NCI-H128 (cell line): Measurements from ENCODE around the gene JAZF1.
"Not testable (repeated sequence)": the region's sequence is repeated elsewhere in the genome, so short reads cannot be mapped to it uniquely, and the experiment has no call there.

Experiments used
- DNase-seq: peaks from one replicate; lab custom pipeline; 2025; ENCODE audit not compliant: unreplicated experiment; lab: John Stamatoyannopoulos, UW

The JAZF1 gene

DNA sequence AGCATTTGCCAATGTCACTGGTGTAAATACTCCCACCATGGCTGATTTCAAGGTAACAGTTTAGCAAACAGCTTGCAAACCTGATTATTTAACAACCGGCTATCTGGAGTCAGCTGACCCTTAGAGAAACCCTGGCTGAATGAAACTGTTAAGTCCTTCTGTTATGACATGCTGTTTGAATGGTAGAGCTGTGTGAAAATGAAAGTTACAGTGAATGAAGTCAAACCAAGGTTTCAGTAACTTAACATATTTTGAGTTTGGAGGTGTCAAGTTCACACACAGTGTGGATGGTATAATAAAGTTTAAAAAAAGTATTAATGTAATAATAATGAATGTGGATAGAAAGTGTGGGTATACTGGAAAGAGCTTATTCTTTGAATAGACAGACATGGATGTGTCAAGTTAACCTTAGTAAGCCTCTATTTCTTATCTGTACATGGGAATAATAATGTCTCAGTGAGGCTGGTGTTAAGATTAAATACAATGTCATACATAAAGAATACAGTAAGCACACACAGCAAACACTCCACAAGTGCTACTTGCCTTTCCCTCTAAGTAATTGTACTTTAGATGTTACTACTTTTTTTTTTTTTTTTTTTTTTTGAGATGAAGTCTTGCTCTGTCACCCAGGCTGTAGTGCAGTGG is 290.3 kb downstream of the JAZF1 start:
- DNase-seq, result no peak

DNA sequence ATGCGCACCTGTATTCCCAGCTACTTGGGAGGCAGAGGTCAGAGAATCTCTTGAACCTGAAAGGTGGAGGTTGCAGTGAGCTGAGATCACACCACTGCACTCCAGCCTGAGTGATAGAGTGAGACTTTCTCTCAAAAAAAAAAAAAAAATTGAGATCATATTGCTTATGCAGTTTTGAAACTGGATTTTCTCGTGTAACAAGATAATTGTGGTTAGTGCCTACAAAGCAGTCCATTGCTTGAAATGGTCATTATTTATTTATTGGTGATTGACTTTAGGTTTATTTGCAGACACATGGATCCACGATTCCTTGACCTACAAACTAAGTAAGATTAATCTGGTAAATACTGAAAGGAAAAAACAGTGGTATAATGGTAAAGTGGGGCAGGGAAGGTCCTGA is 290.8 kb downstream of the JAZF1 start:
- DNase-seq, result no peak

- DNase-seq, result no peak
Measured at GRCh38 chr7:27888736-27889135, 291.9 kb downstream of the JAZF1 start.

DNA sequence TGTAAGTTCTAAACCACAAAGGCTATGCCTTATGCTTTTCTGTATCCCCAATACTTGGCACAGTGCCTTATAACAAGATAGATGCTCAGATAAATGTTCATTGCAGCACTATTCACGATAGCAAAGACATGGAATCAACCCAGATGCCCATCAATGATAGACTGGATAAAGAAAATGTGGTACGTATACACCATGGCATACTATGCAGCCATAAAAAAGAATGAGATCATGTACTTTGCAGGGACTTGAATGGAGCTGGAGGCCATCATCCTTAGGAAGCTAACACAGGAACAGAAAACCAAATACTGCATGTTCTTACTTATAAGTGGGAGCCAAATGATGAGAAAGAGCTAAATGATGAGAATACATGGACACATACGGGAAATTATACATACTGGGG is 293.9 kb downstream of the JAZF1 start:
- not testable (repeated sequence) for DNase-seq

- DNase-seq, result no peak
Measured at GRCh38 chr7:27885652-27886051, 294.9 kb downstream of the JAZF1 start.

DNA sequence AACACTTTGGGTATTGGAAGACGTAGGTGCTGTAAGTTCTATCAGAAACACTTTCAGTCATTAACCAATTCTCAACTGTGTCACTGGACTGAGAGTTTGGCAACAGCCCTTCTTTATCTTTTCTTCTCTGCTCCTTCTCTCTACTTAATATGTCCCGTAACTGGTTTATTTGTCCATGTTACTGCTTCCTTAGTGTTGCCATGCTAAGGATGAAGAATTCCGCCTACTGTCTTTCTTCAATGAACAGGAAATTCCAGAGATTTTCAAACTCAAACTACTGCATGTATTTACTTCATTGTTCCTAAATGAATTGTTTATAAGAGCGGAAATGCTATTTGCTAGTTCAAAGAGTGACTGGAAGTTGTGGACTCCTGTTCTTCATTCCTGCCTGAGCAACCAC is 296.9 kb downstream of the JAZF1 start:
- no peak for DNase-seq

GRCh38 chr7:27876756-27877155 is 303.8 kb downstream of the JAZF1 start:
- DNase-seq, result no peak

GRCh38 chr7:27875832-27876231 is 304.8 kb downstream of the JAZF1 start:
- no peak for DNase-seq

DNA sequence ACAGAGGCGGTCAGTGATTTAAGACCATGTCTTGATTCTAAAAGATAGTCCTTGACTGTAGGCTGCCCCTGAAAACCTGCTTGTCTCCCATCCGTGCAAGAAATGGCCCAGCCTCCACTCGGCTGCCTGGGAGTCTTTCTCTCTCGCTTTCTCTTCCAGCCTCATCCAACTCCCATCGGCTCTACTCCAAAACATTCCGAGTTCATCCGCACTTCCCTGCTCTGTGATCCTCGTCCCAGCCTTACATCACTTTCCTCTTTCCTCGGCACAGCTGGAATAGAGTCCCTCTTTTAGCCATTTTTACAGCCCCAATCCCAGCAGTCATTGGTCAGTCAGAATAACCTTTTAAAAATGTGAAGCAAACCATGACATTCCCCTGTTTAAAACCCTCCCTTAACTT is 305.5 kb downstream of the JAZF1 start:
- no peak for DNase-seq

DNA sequence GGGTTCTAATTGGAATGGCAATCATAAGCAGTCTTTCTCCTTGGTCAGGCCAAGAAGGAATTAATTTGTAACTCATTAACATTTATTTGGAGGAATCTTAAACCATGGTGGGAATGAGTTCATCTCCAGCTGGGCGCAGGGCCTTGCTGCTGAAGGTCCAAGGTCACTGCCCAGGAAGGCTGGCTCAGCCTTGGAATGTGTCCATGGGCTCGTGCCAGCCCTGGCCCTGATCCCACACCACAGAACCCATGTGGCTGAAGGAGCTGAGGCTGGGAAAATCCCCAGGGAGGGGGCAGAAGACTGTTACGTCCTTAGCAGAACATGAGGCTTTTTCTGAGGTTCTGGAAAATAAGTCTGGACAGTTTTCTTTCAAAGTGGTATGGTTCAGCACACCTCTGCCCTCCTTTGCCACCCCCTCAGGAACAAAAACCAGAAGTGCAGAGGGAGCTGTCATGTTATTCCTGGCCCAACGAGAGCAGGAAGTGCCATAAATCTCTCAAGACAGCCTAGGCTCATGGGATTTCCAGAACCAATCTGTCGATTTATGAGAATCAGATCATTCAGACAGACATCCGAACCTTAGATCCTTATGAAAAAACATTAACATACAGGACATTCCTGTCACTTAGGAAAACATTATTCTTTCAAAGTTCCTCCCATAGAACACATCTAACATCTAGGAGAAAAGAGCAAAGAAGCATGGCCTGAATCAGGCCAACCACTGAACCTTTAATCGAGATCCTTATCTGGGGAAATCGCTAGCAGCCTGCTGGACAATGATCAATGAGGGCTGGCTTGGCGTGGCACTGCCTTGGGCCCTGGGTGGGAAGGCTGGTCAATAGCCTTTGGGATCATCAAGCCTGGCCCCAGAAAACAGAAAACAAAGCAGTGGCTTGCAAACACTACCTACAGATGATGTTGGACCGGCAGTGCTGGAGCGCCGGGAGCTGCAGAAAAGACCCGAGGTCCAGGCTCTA is 306.3 kb downstream of the JAZF1 start:
- no peak for DNase-seq

- DNase-seq, result no peak
Measured at GRCh38 chr7:27872356-27873275, 308.0 kb downstream of the JAZF1 start.

- DNase-seq, result no peak
Measured at GRCh38 chr7:27871866-27872265, 308.7 kb downstream of the JAZF1 start.

- no peak for DNase-seq
Measured at GRCh38 chr7:27871086-27871485, 309.5 kb downstream of the JAZF1 start.

DNA sequence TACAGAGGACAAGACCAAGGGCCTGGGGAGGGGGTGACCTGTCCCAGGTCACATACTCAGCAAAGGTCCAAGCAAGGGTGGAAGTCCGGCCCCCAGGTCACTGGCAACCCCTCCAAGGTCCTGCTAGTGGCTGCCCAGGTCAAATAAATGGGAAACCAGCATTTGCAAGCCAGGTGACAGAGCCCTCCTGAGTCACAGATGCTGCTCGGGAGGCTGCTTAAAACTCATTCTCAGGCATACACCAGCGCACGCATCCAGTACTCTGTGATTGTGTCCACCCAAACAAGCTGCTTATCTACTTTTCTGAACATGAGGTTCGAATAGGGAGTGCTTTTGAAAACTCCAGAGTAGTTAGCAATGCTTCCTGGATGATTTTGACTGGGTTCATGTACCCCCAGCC is 310.0 kb downstream of the JAZF1 start:
- DNase-seq, result no peak

GRCh38 chr7:27869056-27869455 is 311.5 kb downstream of the JAZF1 start:
- DNase-seq, result no peak

DNA sequence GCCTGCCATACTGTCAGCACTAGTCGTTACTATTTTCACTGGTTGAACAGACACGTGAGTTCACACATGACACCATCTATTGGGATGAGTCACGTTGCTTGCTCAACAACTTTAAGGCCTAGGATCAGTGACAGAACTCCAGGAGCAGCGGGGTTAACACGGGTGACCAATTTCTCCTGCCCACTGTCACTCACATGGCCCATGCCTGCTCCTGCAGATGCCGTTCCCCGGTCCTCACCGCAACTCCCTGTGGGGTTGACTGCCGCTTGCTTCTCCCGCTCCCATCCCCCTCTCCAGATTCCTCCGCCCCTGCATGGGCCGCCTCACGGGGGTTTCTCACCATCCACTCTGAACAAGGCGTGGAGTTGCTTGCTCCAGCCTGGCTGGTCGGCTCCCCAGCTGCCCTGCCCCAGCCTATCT is 312.5 kb downstream of the JAZF1 start:
- DNase-seq, result no peak

GRCh38 chr7:27866828-27867672 is 313.5 kb downstream of the JAZF1 start:
- DNase-seq, result no peak

- no peak for DNase-seq
Measured at GRCh38 chr7:27866256-27866655, 314.3 kb downstream of the JAZF1 start.

DNA sequence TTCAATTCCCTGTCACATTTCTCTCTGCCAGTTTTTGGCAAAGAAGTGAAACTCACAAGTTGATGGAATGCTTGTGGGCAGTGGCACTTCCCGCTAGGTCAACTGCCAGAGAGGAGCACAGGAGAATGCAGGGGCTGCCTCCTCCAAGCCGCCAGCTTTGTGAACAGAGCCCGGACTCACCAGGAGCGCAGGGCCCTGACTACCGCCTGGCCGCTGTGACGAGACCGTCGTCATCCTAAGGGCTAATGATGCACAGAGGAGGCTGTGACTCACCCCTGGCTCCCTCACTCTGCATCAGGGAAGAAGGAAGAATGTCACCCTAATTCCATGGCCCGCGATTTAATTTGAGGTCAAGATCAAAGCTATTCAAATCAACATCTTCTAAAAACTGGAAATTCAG is 316.7 kb downstream of the JAZF1 start:
- DNase-seq, result no peak

GRCh38 chr7:27861747-27862146 is 318.8 kb downstream of the JAZF1 start:
- DNase-seq, result no peak
